Esophagus muscularis mucosa (tissue), 4 donors: ENCODE results near the gene CAMTA1. TPM values are rescaled to one million over a fixed set of nuclear protein-coding genes. Genes with fewer than 3 reads are reported as not detected.

Experiments
- DNase-seq: peaks from one replicate; pipeline ENCODE4 v3.0.0-alpha.2; 2017; ENCODE audit errors: extremely low spot score
- H3K27ac ChIP-seq, 4 donors: fragments of 200-600 bp; sonication (generic); replicated peaks in 1 of 4; 1 replicate in 3 of 4; 2 replicates in 1 of 4; pipeline ENCODE4 v1.5.1; 2016 to 2019; ENCODE audit warnings: mild to moderate bottlenecking in 1 of 4
- H3K27me3 ChIP-seq, 4 donors: fragments of 200-600 bp; sonication (generic); one replicate each; pipeline versions ENCODE4 v1.5.1 to v1.6.0; 2016 to 2019
- H3K36me3 ChIP-seq, 4 donors: fragments of 200-600 bp; sonication (generic); one replicate each; pipeline ENCODE4 v1.5.1; 2016 to 2019
- H3K4me1 ChIP-seq, 4 donors: fragments of 200-600 bp; sonication (generic); one replicate each; pipeline ENCODE4 v1.5.1; 2016 to 2019
- H3K4me3 ChIP-seq, 4 donors: fragments of 200-600 bp; sonication (generic); 1 replicate in 2 of 4; 2 replicates in 2 of 4; pipeline ENCODE4 v1.5.1; 2016 to 2019; ENCODE audit warnings: mild to moderate bottlenecking in 4 of 4, moderate library complexity in 1 of 4
- H3K9me3 ChIP-seq, 4 donors: fragments of 200-600 bp; sonication (generic); 1 replicate in 3 of 4; 2 replicates in 1 of 4; pipeline ENCODE4 v1.5.1; 2016 to 2019
- EP300 ChIP-seq: sonication (generic); formaldehyde crosslinking; IDR thresholded peaks from one replicate; pipeline ENCODE4 v1.6.1; 2017; ENCODE audit warnings: antibody characterized with exemption
- POLR2A ChIP-seq: fragments of 450-650 bp; IDR thresholded peaks from one replicate; pipeline ENCODE4 v1.6.1; 2017; ENCODE audit warnings: antibody characterized with exemption, moderate library complexity, mild to moderate bottlenecking, low read depth
- POLR2AphosphoS5 ChIP-seq, 2 donors: sonication (generic); formaldehyde crosslinking; IDR thresholded peaks; one replicate each; pipeline ENCODE4 v1.6.1; 2017; ENCODE audit warnings: antibody characterized with exemption in 2 of 2
- WGBS: methylation state at CpG from one replicate; pipeline ENCODE4 v1.1.5; 2018; 5-methylcytosine and 5-hydroxymethylcytosine counted together
- intact Hi-C: fragments of 100-400 bp; cut with DNase I; formaldehyde crosslinking; loops from one replicate; pipeline ENCODE4 v1.15.1; 2023
- total RNA-seq, 4 donors: library from RNA; depleted of rRNA; stranded (reverse); fragments of >200 nt; gene quantifications; one replicate each; pipeline versions ENCODE4 v1.1.0 to v1.2.1, GENCODE V29; 2016
- TF ChIP-seq, protein P1 (sequence below), 3 experiments: fragments of 200-600 bp in 2 of 3; fragments of 450-650 bp in 1 of 3; sonication (generic) in 2 of 3; IDR thresholded peaks; one replicate each; pipeline ENCODE4 v1.5.1; 2017 to 2019; ENCODE audit warnings: antibody characterized with exemption in 3 of 3, mild to moderate bottlenecking in 2 of 3, moderate library complexity in 1 of 3

CAMTA1 gene
- total RNA-seq, 4 donors from 2014 or later: 109 to 226 (median 139) TPM

DNA sequence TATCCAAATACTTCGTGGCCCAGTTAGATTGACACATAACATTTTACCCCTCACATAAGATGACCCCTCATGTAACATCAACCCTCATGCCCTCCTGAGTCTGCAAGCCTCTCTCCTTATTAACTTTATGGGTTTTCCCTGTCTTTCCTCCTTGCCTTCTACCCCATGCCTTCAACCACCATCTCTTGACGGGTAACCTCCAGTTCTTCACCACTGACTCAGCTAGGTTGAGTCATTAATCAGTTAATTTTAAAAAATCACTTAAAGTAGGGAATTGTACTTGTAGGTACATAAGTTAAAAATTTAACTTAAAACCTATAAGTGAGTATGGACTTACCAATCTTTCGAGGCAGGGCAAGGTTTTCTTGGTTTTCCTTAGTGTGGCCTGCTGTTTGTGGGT is 330.7 kb downstream of the CAMTA1 start:
- intact Hi-C loops: no loop called here
- Histone ChIP-seq H3K4me3 (no peak overlapping the region), H3K9me3 (no peaks in the 10 kb centered on the region), H3K27ac (no peak overlapping the region), H3K4me1 (peaks cover 0 to 7% (median under 1%) of the 10 kb centered on the region in 4 donors), H3K36me3 (no peaks in the 10 kb centered on the region), H3K27me3 (no peaks in the 10 kb centered on the region)
- TF ChIP-seq EP300 (no peak), POLR2AphosphoS5 (IDR thresholded peaks at IDR 0.05) (no peak), POLR2A (no peak)
- TF ChIP-seq, protein P1, sequence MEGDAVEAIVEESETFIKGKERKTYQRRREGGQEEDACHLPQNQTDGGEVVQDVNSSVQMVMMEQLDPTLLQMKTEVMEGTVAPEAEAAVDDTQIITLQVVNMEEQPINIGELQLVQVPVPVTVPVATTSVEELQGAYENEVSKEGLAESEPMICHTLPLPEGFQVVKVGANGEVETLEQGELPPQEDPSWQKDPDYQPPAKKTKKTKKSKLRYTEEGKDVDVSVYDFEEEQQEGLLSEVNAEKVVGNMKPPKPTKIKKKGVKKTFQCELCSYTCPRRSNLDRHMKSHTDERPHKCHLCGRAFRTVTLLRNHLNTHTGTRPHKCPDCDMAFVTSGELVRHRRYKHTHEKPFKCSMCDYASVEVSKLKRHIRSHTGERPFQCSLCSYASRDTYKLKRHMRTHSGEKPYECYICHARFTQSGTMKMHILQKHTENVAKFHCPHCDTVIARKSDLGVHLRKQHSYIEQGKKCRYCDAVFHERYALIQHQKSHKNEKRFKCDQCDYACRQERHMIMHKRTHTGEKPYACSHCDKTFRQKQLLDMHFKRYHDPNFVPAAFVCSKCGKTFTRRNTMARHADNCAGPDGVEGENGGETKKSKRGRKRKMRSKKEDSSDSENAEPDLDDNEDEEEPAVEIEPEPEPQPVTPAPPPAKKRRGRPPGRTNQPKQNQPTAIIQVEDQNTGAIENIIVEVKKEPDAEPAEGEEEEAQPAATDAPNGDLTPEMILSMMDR (IDR thresholded peaks at IDR 0.05): no peak
- 92% methylated on average over 3 of the region's 3 CpGs for WGBS
- DNase-seq: no peak

DNA sequence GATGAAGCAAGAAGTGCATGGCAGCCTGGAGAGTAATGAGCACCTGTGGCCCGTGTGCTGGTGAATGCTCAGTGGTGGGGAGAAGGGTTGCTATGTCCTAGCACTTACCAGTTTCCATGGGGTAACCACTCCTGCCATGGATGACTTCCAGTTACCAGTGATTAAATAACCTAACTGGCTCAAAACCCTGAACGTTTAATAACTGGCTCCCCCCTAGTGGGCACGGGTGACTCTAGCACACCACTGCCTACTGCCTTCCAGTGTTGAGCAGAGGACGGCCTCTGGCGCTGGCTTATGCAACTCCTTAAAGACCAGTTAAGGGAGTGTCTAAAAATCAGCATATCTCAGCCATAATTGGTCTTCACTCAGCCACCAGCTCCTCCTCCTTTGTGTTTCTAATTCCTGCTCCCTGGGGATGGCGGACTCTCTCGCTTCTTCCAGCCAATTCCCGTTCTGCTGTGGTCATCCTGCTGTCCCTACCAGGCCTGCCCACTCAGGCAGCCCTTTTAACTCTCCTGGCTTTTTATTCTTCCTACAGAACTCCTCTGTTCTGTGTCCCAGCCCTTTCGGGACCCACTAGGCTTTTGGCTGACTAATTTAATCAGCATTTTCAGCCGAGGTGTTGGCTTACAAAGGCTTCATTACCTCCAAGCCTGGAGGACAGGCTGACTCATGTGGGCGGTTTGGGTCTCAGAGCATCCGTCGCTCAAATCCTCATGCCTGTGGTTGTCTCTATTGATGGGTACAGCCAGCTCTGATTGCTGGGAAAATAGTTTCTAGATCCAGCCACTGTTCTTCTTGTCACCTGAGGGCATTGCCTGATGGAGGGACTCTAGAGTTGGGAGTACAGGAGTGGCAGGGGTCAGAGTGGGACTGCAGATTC is 332.4 kb downstream of the CAMTA1 start:
- Histone ChIP-seq H3K27me3 (no peaks in the 10 kb centered on the region), H3K4me1 (peaks cover 4 to 22% (median 11%) of the 10 kb centered on the region in 4 donors), H3K4me3 (no peak overlapping the region), H3K36me3 (no peaks in the 10 kb centered on the region), H3K27ac (peak overlapping the region in 1 of 4 donors; percentile 68), H3K9me3 (no peaks in the 10 kb centered on the region)
- DNase-seq: no peak
- intact Hi-C loops: no loop called here
- TF ChIP-seq, protein P1 (IDR thresholded peaks at IDR 0.05): peak in 1 of 3 experiments; percentile 33
- no peak for TF ChIP-seq POLR2A
- 33% methylated on average over 13 of the region's 13 CpGs for whole genome bisulfite sequencing

DNA sequence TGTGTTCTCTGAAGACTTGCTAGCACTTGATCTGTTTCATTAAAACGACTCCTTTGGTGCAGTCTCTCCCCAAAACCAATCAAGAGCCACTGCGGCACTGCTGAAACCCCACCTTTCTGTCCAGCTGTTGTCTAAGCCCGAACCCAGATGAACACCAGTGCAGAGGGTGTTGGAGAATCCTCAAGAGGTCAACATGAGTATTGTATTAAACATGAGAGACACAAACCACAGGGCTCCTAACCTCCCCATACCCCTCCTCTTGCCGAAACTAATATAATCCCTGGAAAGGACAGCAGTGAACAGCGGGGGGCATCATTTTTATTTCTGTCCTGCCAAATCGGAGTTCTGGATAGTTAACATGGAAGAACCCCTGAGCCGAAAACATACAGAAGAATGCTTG is 333.9 kb downstream of the CAMTA1 start:
- WGBS: 83% methylated on average over 7 of the region's 7 CpGs
- no peak overlapping the region for H3K4me3 ChIP-seq

DNA sequence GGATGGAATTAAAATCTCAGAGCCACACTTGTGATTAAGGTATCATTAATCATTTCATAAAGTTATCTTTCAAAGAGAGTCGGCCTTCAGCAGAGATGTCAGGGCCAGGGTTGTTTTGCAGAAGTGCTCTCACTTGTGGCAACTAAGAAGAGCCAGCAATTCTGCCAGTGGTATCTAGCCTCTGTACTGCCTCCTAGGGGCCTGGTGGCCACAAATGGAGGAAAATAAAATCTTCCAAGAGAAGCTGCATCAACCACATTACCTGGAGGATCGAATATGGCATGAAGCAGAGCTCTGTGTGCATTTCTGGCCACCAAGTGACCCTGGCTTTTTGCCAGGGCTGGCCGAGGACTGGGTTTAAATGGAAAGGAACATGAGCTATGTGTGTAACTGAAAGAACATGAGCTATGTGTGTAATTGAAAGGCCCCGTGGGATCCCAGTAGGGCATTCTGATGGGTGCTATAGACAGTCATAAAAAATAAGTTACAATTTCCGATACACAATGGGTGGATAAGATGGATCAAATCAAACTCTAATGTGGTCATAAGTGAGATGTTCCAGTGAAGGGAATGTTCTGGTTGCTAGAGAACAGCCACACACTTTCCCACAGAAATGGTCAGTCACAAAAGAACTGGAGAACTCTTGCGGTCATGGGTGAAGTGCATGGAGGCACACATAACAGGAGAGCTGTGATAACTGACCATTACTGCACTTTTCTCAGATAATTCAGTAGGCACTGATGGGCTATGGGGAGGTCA is 335.8 kb downstream of the CAMTA1 start:
- no peak overlapping the region for H3K4me3 ChIP-seq
- no peak overlapping the region for H3K27ac ChIP-seq
- WGBS: 80% methylated on average over 6 of the region's 6 CpGs
- intact Hi-C loops: no loop called here
- no peaks in the 10 kb centered on the region for H3K36me3 ChIP-seq
- no peak for DNase-seq
- no peaks in the 10 kb centered on the region for H3K9me3 ChIP-seq
- no peaks in the 10 kb centered on the region for H3K27me3 ChIP-seq
- TF ChIP-seq, protein P1 (IDR thresholded peaks at IDR 0.05): no peak
- TF ChIP-seq EP300: no peak
- no peak for TF ChIP-seq POLR2AphosphoS5 (IDR thresholded peaks at IDR 0.05)
- no peak for TF ChIP-seq POLR2A
- H3K4me1 ChIP-seq: peaks cover 4 to 22% (median 11%) of the 10 kb centered on the region in 4 donors

More for the DNA sequence above, 333.9 kb downstream of the CAMTA1 start:
- Histone ChIP-seq H3K36me3 (no peaks in the 10 kb centered on the region), H3K27me3 (no peaks in the 10 kb centered on the region), H3K9me3 (no peaks in the 10 kb centered on the region), H3K27ac (no peak overlapping the region), H3K4me1 (peaks cover 4 to 22% (median 11%) of the 10 kb centered on the region in 4 donors)
- TF ChIP-seq POLR2AphosphoS5 (IDR thresholded peaks at IDR 0.05): no peak
- TF ChIP-seq, protein P1 (IDR thresholded peaks at IDR 0.05): no peak
- DNase-seq: no peak
- intact Hi-C loops: no loop called here
